Hematopoietic multipotent progenitor cell treated with erythropoietin and hydrocortisone succinate and interleukin-3 and kit ligand, for 15 days (in vitro differentiated cells): Measurements from ENCODE around the gene WDR87.

Experiments
- DNase-seq: peaks from one replicate; pipeline ENCODE4 v3.0.0-alpha.2; 2015; ENCODE audit warnings: low spot score

The WDR87 gene

DNA sequence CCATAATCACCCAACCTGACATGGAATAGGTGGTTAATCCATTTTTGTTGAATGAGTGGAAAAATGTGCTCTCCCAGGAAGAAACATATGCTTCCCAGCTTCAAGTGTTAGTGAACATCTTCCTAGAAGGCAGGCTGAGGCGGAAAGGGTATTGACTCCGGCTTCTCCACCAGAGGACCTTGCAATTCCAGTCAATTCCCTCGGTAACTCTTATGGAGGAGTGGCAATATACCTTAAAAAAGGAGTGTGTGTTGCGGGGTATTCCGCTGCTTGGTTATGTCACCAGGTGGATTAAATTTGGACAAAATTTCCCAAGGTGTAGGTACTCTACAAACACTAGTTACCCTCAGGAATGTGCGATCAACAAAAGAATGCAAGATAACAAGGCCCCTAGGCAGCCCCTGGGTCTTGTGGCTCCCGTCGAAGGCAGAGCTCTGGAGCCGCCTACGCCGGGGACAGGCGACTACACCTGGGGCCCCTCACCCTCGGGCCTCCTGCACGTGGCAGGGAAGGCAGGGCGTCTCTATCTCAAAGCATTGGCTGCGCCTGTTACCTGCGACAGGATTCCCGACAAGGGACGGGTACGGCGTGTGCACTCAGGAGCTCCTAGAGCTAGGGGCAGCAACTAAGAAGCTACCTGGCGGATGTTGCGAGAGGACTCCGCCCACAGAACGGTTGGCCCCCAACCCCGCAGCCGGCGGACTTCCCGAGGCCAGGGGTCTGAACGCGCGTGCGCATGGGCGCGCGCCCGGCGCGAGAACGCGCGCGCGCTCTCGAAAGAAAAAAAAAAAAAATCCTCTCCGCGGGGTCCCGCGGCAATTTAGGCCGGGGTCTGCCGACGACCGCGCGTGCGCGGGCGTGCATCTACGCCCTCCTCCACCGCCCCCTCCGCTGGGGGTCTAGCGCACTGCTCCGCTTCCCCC lies at the start of gene WDR87:
TSS of gene WDR87 (minus strand) at position 649 of the 923 bp plus-strand sequence. CDS start 8,355 bp downstream, outside the sequence.
- no peak for DNase-seq

DNA sequence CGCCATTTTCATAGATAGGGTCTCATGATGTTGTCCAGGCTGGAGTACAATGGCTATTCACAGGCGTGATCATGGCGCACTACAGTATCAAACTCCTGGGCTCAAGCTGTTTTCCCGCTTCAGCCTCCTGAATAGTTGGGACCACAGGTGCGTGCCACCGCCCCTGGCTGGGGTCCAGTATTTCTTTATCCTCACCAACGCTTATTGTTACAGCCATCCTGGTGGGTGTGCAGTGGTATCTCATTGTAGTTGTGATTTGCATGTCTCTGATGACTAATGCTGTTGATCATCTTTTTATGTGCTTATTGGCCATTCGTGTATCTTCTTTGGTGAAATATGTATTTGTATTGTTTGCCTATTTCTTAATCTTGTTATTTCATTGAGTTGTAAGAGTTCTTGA lies 49.6 kb upstream of the WDR87 start:
- DNase-seq, result no peak

DNA sequence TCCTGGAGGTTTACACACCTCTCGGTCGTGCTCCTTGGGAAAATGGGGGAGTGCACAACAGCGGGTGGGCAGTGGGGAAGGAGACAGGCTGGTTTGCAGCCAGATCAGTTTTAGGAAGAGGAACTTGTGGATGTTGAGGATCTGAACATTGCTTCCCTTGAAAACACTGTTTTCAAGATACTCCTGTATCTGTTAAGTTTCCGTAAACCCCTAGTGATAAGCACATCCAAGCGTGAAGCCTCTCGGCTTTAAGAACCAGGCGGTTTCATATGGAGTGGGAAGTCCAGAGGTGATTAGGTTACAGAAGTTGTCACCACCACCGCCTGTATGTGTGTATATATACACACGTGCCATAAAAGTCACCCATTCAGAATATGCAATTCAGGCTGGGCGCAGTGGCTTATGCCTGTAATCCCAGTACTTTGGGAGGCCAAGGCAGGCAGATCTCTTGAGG lies 48.1 kb upstream of the WDR87 start:
- no peak for DNase-seq

DNA sequence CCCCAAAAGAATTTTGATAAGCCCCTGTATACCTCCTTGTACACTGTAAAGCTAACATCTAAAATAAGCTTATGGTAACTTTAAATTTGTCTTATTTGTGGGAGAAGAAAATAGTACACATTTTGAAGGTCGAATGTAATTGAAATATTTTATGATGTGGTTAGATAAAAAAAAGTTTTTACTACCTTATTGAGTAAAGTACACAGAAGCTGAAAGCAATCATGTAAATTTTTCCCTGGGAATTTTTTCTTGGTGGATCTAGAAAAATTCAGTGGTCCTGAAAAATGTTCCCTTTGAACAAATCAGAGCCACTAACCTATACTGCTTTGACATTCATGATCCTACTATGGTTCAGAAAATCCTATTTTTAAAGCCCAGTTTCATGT lies 47.5 kb upstream of the WDR87 start:
- no peak for DNase-seq

DNA sequence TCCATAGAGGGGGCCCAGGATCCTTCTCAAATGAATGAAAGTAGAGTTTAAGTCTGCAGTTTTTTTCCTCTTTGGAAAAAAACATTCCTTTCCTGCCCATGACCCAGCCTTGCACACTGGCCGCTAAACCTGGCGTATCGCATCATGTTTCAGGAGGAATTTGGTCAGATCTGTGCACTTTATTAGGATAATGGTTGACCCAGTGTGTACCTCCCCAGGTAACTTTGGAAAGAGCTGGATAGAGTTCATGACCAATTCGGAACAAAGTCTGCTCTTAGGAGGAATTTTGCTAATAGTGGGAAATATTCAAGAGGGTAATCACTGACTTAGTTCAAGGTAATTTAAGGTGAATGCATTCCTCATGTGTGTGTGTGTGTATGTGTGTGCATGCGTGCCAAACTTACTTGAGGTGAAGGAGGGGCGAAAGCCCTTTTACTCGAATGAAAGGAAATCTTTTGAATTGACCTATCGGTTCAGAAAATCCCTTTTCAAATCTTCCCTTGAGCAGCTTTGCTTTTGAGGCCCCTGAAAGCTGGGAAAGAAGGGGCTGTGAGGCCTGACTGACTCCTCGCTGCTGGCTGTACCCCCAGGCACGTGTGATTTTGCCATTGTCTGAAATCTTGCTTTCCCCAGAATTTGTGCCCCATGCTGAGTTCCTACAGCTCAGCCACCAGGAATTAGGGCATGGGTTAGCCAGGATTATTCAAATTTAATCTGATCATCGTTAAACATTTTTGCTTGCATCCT lies 47.0 kb upstream of the WDR87 start:
- no peak for DNase-seq

DNA sequence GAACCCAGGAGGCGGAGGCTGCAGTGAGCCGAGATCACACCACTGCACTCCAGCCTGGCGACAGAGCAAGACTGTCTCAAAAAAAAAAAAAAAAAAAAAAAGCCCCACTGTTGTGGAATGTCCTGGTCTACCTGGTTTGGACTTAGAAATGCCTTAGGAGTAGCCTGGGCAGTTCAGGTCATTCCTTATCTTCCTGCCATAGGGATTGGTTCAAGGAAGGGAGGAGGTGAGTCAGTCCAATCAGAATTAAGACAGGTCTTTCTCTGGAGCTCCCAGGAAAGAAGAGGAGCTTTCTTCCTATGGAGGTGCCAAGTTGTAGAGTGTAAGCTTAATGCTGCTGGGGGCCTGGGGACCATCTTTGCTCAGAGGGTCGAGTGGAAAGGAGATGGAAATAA lies 45.4 kb upstream of the WDR87 start:
- no peak for DNase-seq

DNA sequence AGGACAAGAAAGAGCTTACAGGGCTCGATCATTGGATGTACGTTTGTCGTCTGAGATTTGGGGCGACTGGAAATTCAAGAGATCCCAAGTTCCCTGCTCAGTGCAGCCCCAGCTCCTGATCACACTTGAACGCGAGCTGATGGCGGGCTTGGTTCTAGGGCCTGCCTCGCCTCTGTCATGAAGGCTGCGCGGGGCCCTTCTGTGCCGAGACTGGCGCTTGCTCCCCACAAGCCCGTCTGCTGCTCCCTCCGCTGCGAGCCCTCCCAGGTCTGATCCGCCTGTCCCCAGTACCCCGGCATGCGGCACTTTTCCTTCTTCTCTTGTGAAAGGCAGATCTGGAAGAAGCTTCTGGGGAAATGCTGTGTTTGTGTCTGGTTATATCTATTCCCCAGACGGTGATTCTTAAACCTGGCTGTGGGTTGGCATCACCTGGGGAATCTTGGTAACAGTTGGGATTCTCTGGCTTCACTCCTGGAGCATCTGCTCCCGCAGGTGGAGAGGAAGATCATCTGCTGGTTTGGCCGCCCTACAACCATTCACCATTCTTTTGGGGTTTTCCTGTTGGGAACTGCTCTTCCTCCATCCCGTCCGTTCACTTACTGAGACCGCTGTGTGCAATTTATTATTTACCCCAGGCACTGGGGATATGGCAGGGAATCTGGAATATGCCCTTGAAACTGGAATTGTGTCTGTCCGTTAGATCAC lies 44.2 kb upstream of the WDR87 start:
- no peak for DNase-seq

DNA sequence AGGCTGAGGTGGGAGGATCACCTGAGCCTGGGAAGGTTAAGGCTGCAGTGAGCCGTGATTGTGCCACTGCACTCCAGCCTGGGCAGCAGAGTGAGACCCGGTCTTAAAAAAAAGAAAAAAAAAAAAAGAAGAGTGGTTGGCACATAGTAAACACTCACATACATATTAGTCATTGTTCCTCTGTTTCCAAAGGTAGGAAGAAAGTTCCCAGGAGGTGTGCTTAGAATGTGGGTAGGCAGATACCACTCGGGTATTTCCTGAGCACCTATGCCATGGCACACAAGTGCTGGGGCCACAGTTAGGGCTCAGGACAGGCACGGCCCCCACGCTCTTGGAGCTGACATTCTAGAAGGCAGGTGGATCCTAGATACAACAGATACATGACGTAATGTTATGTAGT lies 42.0 kb upstream of the WDR87 start:
- no peak for DNase-seq

DNA sequence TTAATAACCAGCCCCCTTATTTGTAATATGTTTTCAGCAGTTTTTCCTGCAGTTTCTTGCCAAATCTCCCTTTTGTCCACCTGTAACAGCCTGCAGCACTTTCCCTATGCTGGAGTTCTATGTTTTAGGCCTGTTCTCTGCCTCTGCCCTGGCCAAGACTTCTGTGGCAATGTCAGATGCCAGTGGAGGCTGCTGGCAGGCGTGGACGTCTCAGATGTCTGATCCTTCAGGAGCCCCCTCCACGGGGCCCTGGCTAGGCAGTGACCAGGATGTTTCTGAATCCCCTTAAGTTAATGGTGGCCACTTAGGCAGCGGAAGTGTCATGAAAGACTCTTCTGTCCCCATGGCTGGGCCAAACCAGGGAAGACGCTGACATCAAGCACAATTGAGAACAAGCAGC lies 41.4 kb upstream of the WDR87 start:
- no peak for DNase-seq

DNA sequence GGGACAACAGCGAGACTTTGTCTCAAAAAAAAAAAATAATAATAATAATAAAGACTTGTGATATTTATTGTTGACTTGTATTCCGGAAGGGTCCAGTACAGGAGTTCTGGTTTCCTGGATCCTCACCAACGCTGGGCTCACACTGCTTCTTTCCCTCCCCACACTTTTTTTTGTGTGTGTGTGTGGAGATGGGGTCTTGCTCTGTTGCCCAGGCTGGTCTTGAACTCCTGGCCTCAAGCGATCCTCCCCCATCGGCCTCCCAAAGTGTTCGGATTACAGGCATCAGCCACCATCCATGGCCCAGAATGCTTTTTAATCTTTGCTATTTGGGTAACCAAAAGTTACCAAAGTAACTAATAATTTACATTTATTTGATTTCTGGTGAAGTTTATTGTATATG lies 39.7 kb upstream of the WDR87 start:
- DNase-seq, result no peak

DNA sequence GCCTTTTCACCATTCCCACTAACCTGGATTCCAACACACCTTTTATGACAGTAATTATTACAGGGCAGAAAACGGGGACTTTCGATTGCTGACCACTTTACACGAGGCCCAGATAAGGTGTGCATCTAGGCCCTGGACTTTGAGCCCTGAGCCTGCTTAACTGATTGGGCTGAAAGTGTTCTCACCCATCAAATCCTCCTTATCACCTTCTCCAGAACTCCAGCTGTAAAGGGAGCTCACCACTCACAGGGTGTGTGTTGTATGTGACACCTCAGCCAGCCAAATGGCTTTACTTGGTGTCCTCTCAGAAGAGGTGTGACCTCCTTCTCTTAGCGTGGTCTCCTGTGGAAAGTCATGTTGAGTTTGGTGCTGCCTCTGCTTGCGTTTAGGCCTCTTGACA lies 37.1 kb upstream of the WDR87 start:
- DNase-seq, result no peak

DNA sequence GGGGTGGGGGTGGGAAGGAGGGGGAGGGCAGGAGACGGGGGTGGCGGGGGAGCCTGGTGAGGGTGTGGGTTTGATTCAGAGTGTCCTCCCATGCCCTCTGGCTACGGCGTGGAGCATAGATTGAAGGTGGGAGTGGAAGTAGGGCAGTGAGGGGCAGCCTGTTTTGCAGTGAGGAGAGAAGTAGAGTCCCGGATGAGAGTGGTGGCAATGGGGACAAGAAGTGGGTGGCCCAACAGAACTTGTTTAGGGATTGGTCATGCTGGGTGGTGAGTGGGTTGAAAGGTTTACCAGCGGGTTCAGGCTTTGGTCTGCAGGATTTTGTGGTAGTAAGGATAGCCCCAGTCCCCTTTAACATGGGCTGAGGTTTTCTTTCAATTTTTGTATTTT lies 36.1 kb upstream of the WDR87 start:
- no peak for DNase-seq

DNA sequence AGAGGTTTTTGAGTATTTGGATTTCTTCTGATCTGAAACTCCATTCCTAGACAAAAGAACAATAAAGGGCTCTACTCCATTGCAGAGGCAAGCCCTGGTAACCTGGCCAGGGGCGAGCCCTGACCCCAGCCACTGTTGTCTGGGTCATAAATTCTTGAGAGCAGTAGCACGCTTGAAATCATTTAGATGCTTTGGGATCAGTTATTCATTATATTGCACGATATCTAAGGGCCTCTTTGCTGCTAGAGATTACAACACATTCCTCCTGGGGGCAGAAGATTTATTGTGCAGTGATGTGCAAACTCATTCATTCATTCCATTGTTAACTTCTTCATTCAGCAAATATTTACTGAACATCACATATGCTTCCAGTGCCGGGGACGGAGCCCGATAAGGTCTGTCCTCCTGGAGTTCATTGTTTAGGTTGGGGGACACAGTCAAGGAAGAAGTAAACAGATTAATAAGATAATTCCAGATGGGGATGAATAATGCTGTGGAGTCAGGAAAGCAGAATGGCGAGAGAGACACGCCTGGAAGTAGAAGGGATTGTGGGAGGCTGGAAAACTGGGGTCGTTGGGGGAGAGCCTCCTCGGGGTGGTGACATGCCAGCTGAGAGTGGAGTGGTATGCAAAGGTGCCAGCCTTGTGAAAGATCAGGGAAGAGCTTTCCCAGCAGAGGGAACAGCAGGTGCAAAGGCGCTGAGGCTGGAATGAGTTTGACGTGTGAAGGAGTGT lies 35.6 kb upstream of the WDR87 start:
- no peak for DNase-seq

DNA sequence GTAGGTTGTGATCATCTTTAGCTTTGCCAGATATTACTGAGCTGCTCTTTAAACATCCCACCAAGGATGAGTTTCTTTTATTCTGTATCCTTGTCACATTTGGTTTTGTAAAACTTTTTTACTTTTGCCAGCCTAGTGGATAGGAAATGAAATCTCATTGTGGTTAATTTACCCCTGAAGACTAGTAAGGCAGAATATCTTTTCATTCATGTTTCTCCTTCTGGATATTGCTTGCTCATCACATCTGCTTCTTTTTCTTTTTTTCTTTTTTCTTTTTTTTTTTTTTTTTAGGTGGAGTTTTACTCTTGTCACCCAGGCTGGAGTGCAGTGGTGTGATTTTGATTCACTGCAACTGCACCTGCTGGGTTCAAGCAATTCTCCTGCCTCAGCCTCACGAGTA lies 32.0 kb upstream of the WDR87 start:
- DNase-seq, result no peak

DNA sequence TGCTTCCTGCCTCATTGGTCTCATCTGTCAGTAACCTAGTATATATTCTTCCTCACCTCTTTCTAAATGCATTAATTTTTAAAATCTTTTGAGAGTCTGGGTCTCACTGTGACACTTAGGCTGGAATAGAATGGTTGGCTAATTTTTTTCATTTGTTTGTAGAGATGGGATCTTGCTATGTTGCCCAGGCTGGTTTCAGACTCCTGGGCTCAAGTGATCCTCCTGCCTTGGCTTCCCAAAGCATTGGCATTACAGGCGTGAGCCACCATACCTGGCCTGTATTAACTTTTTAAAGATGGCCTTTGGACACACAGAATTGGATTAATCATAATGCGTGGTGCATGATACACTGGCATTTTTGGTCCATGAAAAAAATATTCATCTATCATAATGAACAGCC lies 30.5 kb upstream of the WDR87 start:
- DNase-seq, result no peak

DNA sequence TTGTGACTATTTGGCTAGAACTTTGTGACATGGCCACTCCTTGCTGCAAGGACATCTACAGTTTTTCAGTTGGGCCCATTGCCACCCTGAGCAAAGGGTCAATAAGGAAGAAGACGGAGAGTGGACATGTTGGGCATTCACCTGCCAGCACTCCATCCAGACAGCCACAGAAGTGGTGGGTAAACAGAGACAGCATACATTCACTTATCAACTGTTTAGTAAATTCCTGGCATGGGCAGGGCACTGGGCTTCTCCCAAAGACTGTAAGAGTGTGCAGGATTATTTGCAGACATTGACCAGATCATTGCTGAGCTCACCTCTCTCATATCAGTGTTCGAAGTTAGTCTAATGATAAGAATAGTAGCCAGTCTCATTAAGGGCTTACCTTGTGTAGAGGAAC lies 29.8 kb upstream of the WDR87 start:
- DNase-seq, result no peak

DNA sequence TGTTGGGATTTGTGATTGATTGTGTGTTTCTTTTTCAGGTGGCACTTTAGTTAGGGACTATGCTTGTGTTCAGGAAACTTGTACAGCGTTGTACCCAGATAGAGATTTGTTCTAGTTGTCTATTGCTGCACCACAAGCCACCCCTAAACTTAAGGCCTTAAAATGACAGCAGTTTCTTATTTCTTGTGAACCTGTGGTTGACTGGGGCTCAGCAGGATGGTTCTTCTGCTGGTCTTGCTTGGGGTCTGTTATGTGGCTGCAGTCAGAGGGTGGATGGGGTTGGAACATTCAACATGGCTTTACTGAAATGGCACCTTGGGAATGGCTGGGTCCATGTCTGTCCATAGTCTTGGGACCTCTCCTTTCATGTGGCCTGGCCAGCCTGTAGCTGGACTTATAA lies 28.9 kb upstream of the WDR87 start:
- no peak for DNase-seq

DNA sequence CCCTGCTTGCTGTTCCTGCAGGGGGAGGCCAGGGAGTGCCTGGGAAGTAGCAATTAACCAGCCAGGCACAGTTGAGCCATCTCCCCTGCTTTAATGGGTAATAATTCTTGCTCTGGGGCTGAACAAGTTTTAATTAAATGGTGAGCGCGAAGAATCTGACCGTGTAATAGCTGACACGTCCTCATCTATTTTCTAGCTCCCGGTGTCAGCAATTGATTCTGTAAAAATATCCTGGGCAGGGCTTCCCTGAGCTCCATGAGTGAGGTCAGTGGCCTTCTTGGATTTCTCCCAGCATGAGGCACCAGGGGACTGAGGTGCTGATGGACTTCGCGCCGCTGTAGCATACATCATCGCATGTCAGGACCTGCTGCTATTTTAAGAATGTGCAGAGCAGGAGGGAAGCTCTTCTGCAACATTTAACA lies 27.6 kb upstream of the WDR87 start:
- no peak for DNase-seq

DNA sequence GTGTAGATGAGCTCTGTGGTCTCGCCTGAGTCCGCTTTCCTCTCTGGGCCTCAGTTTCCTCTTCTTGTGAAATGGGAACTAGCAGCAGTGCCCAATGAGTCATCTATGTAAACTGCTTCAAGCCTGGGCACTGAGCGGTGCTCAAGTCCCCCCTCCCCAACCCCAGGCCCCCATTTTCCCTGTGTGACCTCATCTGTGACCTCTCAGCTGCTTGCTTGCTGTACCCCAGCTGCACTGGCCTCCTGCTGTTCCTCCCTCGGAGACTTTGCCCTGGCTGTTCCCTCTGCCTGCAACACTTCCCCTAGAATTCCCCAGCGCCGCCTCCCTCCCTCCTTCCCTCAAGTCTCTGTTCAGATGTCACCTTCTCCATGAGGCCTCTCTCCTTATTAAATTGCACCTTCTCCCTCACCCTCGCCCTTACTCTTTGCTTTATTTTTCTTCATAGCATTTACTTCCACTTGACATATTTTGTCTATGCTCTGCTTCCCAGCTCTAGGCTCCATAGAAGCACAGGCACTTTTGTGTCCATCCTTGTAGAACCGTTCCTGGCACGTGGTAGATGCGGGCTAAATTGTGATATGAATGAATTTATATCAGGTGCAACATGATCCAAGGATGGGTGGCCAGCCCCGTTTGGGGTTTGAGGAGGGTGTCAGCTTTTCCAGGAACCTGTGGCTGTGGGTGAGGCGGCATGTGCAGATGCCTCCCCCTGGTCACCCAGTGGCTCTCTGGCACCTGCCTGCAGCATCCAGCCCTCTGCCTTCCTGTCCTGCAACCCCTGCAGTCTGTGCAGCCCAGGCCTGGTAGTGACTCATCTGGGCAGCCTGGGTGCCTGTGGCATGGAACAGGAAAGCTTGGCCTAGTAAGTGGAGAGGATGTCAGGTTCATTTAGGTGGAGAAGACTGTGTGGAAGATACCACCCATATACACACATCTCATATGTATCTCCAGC lies 26.9 kb upstream of the WDR87 start:
- no peak for DNase-seq

DNA sequence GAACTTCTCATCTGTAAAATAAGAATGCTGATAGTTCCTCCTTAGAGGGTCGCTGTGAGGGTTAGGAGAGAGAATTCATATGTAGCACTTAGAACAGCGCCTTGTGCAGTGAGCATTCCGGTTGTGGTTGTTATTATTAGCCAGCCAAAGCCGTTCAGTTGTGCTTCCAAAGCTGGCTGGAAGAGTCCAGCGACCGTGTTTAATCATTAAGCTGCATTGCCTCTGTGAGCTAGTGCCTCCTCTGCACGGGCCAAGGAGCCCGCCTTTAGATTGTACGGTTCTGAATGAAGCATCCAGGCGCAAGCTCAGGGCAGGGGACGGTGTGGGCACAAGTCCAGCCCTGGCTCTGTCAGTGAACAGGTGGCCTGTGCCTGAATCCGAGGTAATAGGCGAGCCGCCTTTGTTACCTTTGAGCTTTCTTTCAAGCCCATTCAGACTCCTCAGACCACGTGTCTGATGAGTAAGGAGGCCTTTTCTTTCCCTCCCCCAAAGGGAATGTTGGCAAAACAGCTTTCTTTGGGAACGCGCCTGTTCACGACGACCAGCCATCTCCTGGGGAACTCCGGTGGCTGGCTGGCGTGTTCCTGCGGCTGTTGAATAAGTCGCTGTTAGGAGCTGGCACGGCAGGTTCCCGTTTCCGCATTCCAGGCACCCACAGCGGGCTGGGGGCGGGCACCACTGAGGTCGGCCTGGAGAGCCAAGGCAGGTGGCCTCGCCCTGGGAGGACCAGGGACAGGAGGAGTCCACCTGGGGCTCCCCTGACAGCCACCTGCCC lies 25.7 kb upstream of the WDR87 start:
- DNase-seq, result no peak
